Lower lobe of right lung (tissue), 2 donors: ENCODE results near the gene PDE4D. TPM values are rescaled to one million over a fixed set of nuclear protein-coding genes. Genes with fewer than 3 reads are reported as not detected.
"Not testable (repeated sequence)": the region's sequence is repeated elsewhere in the genome, so short reads cannot be mapped to it uniquely, and the experiment has no call there.

Experiments used
- ATAC-seq, 2 donors: fragments of 200-7000 bp; cut with Tn5 transposase; one replicate each; pipeline ENCODE4 v1.9.1; 2020 to 2022; ENCODE audit warnings: mild to moderate bottlenecking in 2 of 2, moderate library complexity in 2 of 2
- DNase-seq: peaks from one replicate; pipeline ENCODE4 v3.0.0-alpha.2; 2020
- H3K27ac ChIP-seq: fragments of 200-600 bp; one replicate; pipeline ENCODE4 v1.8.0; 2022
- H3K27me3 ChIP-seq: fragments of 200-600 bp; one replicate; pipeline ENCODE4 v1.8.0; 2022; ENCODE audit warnings: low read depth
- H3K36me3 ChIP-seq: fragments of 200-600 bp; one replicate; pipeline ENCODE4 v1.8.0; 2022; ENCODE audit warnings: mild to moderate bottlenecking
- H3K4me1 ChIP-seq: fragments of 200-600 bp; one replicate; pipeline ENCODE4 v1.8.0; 2022
- H3K4me3 ChIP-seq: fragments of 200-600 bp; one replicate; pipeline ENCODE4 v1.8.0; 2022; ENCODE audit warnings: mild to moderate bottlenecking
- H3K9me3 ChIP-seq: fragments of 200-600 bp; one replicate; pipeline ENCODE4 v1.8.0; 2022
- intact Hi-C: fragments of 100-400 bp; cut with DNase I; formaldehyde crosslinking; loops from one replicate; pipeline ENCODE4 v1.11.0; 2022
- total RNA-seq: library from RNA; stranded (reverse); fragmentation: NEBNext Ultra II Directional; extraction: Animal tissue kit (Norgen Biotek cat#: 25700); gene quantifications from one replicate; pipeline ENCODE4 v1.2.1, GENCODE V29; 2021
- TF ChIP-seq, protein P1 (sequence below): fragments of 200-600 bp; IDR thresholded peaks from one replicate; pipeline ENCODE4 v1.8.0; 2022; ENCODE audit warnings: antibody characterized with exemption, mild to moderate bottlenecking
- donor health status: DM: no; HTN: yes; CAD: no; lungs with severe emphysema.

The PDE4D gene
- total RNA-seq, 1 donor from 2014 or later = 71.3 TPM

DNA sequence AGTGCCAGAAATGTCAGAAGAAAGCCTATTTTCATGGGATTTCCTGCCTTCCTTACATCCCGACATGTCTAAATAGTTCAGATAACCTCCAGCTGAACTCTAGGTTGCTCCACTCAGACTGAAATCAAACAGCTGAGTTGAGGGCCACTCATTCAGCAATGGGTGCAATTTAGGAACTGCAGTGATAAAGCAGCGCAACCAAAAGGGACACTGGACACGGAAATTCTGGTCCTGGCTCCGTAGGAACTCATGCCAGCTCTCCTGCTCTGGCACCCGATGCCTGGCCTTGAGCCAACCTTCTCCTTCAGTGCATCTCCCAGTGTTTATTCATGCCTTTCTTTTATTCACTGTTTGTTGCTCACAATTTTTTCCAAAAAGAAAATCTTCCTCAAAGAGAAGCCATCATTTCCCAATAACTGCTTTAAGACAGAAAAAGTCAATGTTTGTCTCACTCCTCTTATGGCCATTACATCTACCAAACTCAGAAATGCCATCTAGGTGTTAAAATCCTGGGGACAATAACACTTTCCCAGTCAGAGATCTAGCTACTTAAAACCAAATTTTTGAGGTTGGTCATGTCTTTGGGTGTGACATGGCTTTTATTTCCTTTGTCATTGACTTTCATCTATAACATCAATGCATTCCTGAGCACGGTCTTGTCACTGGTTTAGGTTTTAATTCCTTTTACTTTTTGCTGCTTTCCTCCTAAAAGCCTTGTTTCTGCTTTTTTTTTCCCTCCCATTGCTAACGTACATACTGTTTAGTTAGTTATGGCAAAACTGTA, 126.9 kb downstream of the PDE4D start:
- H3K4me1 ChIP-seq = peaks cover 17% of the 10 kb centered on the region
- peak; percentile 47 for DNase-seq
- peak in 1 of 2 donors; percentile 18 for ATAC-seq

DNA sequence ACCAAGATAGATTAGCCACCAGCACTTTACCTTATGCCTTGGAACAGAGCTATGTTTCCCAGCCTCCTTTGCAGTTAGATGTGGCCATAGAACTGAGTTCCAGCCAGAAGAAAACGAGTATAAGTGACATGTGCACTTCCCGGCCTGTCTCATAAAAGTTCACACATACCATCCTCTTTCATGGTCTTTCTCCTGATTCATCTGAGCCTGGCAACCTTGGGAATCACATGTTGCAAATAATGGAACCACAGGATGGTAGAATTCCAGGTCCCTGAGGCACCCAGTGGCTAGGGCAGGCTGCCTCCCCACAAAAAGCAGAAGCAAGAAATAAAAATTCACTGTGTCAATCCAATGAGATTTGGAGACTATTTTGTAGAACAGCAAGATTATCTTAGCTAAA, 128.1 kb downstream of the PDE4D start:
- no peak overlapping the region for H3K4me3 ChIP-seq
- TF ChIP-seq, protein P1, sequence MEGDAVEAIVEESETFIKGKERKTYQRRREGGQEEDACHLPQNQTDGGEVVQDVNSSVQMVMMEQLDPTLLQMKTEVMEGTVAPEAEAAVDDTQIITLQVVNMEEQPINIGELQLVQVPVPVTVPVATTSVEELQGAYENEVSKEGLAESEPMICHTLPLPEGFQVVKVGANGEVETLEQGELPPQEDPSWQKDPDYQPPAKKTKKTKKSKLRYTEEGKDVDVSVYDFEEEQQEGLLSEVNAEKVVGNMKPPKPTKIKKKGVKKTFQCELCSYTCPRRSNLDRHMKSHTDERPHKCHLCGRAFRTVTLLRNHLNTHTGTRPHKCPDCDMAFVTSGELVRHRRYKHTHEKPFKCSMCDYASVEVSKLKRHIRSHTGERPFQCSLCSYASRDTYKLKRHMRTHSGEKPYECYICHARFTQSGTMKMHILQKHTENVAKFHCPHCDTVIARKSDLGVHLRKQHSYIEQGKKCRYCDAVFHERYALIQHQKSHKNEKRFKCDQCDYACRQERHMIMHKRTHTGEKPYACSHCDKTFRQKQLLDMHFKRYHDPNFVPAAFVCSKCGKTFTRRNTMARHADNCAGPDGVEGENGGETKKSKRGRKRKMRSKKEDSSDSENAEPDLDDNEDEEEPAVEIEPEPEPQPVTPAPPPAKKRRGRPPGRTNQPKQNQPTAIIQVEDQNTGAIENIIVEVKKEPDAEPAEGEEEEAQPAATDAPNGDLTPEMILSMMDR = no peak
- H3K9me3 ChIP-seq = no peaks in the 10 kb centered on the region
- ATAC-seq (no peak), DNase-seq (no peak)
- intact Hi-C loops = no loop called here
- H3K36me3 ChIP-seq = no peaks in the 10 kb centered on the region
- no peaks in the 10 kb centered on the region for H3K27me3 ChIP-seq
- no peak overlapping the region for H3K27ac ChIP-seq
- peaks cover 22% of the 10 kb centered on the region for H3K4me1 ChIP-seq

More for the DNA sequence above, 126.9 kb downstream of the PDE4D start:
- Histone ChIP-seq H3K36me3 (no peaks in the 10 kb centered on the region), H3K4me3 (peak overlapping the region; percentile 13), H3K9me3 (no peaks in the 10 kb centered on the region), H3K27me3 (no peaks in the 10 kb centered on the region), H3K27ac (no peak overlapping the region)
- intact Hi-C loops = no loop called here
- TF ChIP-seq, protein P1 = no peak

DNA sequence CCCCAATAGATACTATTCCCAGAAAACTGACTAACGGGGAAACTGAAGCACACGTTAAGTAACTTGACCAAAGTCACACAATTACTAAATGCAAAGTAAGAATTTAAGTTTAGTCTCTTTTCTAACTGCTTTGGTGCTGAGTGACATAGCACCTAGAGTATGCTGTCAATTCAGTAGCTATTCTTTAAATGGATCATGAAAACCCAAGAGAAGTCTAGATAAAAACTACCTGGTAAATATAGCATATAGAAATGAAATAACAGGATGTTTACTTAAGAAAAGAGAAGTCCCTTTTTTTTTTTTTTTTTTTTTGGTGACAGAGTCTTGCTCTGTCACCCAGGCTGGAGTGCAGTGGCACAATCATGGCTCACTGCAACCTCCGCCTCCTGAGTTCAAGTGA, 129.2 kb downstream of the PDE4D start:
- intact Hi-C loops = no loop called here
- no peaks in the 10 kb centered on the region for H3K9me3 ChIP-seq
- DNase-seq (no peak), ATAC-seq (no peak)
- TF ChIP-seq, protein P1 = no peak
- no peak overlapping the region for H3K27ac ChIP-seq
- no peaks in the 10 kb centered on the region for H3K36me3 ChIP-seq
- peaks cover 22% of the 10 kb centered on the region for H3K4me1 ChIP-seq
- H3K4me3 ChIP-seq = no peak overlapping the region
- H3K27me3 ChIP-seq = no peaks in the 10 kb centered on the region

DNA sequence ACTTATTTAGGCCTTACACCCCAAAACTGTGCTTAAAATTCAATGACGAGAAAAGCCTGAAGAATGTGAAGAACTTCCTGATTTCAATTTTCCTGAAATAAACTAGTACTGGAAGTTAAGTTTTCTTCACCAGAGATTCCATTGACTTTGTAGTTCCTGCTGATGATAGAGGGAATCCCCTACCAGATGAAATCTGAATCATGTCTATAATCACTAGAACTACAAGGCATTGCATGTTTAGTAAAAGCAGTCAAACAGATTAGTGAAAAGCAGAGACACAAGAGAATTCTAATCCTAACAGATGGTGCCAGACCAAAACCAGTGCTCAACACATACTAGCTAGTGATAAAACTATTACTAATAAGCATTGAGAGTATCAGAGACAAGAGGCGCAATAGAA, 130.0 kb downstream of the PDE4D start:
- intact Hi-C loops = no loop called here
- Histone ChIP-seq H3K4me3 (no peak overlapping the region), H3K4me1 (peaks cover 22% of the 10 kb centered on the region), H3K9me3 (no peaks in the 10 kb centered on the region), H3K27ac (no peak overlapping the region), H3K27me3 (no peaks in the 10 kb centered on the region), H3K36me3 (no peaks in the 10 kb centered on the region)
- no peak for ATAC-seq
- TF ChIP-seq, protein P1 = no peak
- DNase-seq = no peak

DNA sequence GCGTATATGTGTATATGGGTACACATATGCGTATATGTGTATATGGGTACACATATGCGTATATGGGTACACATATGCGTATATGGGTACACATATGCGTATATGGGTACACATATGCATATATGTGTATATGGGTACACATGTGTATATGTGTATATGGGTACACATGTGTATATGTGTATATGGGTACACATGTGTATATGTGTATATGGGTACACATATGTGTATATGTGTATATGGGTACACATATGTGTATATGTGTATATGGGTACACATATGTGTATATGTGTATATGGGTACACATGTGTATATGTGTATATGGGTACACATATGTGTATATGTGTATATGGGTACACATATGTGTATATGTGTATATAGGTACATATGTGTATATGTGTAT, 131.3 kb downstream of the PDE4D start:
- H3K4me3 ChIP-seq, H3K27me3 ChIP-seq, intact Hi-C loops, H3K36me3 ChIP-seq, H3K9me3 ChIP-seq, H3K27ac ChIP-seq, ATAC-seq, DNase-seq: not testable (repeated sequence)
- peaks cover 15% of the 10 kb centered on the region for H3K4me1 ChIP-seq

DNA sequence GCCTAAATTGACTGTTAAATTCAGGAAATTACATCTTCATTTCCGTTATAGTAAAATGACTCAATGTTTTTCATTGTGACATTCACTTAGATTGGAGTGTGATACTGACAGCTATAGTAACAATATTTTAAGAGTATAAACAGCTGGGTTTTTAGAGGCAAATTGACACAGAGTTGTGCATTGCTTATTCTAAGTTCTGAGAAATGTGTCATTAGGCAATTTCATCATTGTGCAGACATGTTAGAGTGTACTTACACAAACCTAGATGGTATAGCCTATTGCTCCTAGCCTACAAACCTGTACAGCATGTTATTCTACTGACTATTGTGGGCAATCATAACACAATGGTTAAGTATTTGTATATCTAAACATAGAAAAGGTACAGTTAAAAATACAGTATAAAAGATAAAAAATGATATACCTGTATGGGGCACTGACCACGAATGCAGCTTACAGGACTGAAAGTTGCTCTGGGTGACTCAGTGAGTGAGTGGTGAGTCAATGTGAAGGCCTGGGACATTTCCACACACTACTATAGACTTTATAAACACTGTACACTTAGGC, 132.7 kb downstream of the PDE4D start:
- H3K4me3 ChIP-seq = no peak overlapping the region
- no peaks in the 10 kb centered on the region for H3K27me3 ChIP-seq
- intact Hi-C loops = no loop called here
- DNase-seq (no peak), ATAC-seq (no peak)
- H3K36me3 ChIP-seq = no peaks in the 10 kb centered on the region
- H3K27ac ChIP-seq = no peak overlapping the region
- TF ChIP-seq, protein P1 = no peak
- no peaks in the 10 kb centered on the region for H3K9me3 ChIP-seq
- H3K4me1 ChIP-seq = peaks cover 5% of the 10 kb centered on the region
